HEK293T (cell line): ENCODE results near the gene CSK.

ENCODE experiments used
- CTCF ChIA-PET: fragments of 350-600 bp; formaldehyde crosslinking; extraction: SDS; loops from one replicate; lab custom pipeline; 2021; ENCODE audit warnings: antibody characterized with exemption, inconsistent platforms; lab: Yijun Ruan, JAX
- POLR2A ChIA-PET: fragments of 350-600 bp; formaldehyde crosslinking; extraction: SDS; loops from one replicate; lab custom pipeline; 2020; ENCODE audit warnings: antibody characterized with exemption, inconsistent platforms; lab: Yijun Ruan, JAX
- DNase-seq: peaks from one replicate; pipeline ENCODE4 v3.0.0; 2012; ENCODE audit warnings: mixed read lengths; ENCODE audit errors: extremely low spot score
- ARNT ChIP-seq: fragments of 450-650 bp; IDR thresholded peaks from 2 replicates; pipeline ENCODE4 v1.6.1; 2017; ENCODE audit warnings: mild to moderate bottlenecking
- BHLHE40 ChIP-seq: fragments of 450-650 bp; IDR thresholded peaks from 2 replicates; pipeline ENCODE4 v1.6.1; 2016; ENCODE audit warnings: mild to moderate bottlenecking, moderate library complexity, borderline replicate concordance
- CTBP1 ChIP-seq: fragments of 450-650 bp; IDR thresholded peaks from 2 replicates; pipeline ENCODE4 v1.6.1; 2016; ENCODE audit warnings: borderline replicate concordance
- ELF4 ChIP-seq: fragments of 450-650 bp; IDR thresholded peaks from 2 replicates; pipeline ENCODE4 v1.6.1; 2017; ENCODE audit warnings: antibody characterized with exemption
- FOXA1 ChIP-seq: fragments of 450-650 bp; IDR thresholded peaks from 2 replicates; pipeline ENCODE4 v1.6.1; 2016; ENCODE audit warnings: mild to moderate bottlenecking
- FOXK2 ChIP-seq: fragments of 450-650 bp; IDR thresholded peaks from 2 replicates; pipeline ENCODE4 v1.6.1; 2016; ENCODE audit warnings: mild to moderate bottlenecking
- FOXM1 ChIP-seq: fragments of 450-650 bp; IDR thresholded peaks from 2 replicates; pipeline ENCODE4 v1.6.1; 2017; ENCODE audit warnings: mild to moderate bottlenecking, borderline replicate concordance
- HDGF ChIP-seq: fragments of 450-650 bp; IDR thresholded peaks from 2 replicates; pipeline ENCODE4 v1.6.1; 2017; ENCODE audit warnings: antibody characterized with exemption, borderline replicate concordance
- L3MBTL2 ChIP-seq: fragments of 450-650 bp; conservative IDR thresholded peaks from 2 replicates; pipeline ENCODE4 v1.6.1; 2016; ENCODE audit warnings: mild to moderate bottlenecking
- LEF1 ChIP-seq: fragments of 450-650 bp; IDR thresholded peaks from 2 replicates; pipeline ENCODE4 v1.6.1; 2017; ENCODE audit warnings: mild to moderate bottlenecking, borderline replicate concordance
- NFRKB ChIP-seq: fragments of 450-650 bp; IDR thresholded peaks from 2 replicates; pipeline ENCODE4 v1.6.1; 2016; ENCODE audit warnings: mild to moderate bottlenecking, moderate library complexity
- PKNOX1 ChIP-seq: fragments of 450-650 bp; IDR thresholded peaks from 2 replicates; pipeline ENCODE4 v1.6.1; 2016
- SP1 ChIP-seq: fragments of 450-650 bp; IDR thresholded peaks from 2 replicates; pipeline ENCODE4 v1.6.1; 2017
- SUZ12 ChIP-seq: fragments of 450-650 bp; IDR thresholded peaks from 2 replicates; pipeline ENCODE4 v1.6.1; 2016; ENCODE audit warnings: mild to moderate bottlenecking
- TARDBP ChIP-seq: fragments of 450-650 bp; IDR thresholded peaks from 2 replicates; pipeline ENCODE4 v1.6.1; 2016
- ZNF384 ChIP-seq: fragments of 450-650 bp; IDR thresholded peaks from 2 replicates; pipeline ENCODE4 v1.6.1; 2016

CSK gene

GRCh38 chr15:74843445-74843828 is 61.6 kb downstream of the CSK start:
- POLR2A ChIA-PET = interaction anchor here (1.0 to 4.4 kb wide), 13 partner anchors 13 to 114 kb away, joined by 3 to 25 read pairs (median 4); partner anchors contain the start of genes COX5A, FAM219B, MPI and RPP25
- CTCF ChIA-PET = interaction anchor here (0.8 to 1.8 kb wide), 5 partner anchors 56 to 108 kb away, joined by 3 to 8 read pairs (median 3); no protein-coding TSS in a partner anchor
- no peak for DNase-seq
- TF ChIP-seq TARDBP = no peak
- TF ChIP-seq FOXA1 = no peak
- no peak for TF ChIP-seq ELF4
- TF ChIP-seq CTBP1 = no peak
- no peak for TF ChIP-seq NFRKB
- TF ChIP-seq L3MBTL2 = no peak
- TF ChIP-seq FOXK2 = no peak
- no peak for TF ChIP-seq ZNF384
- no peak for TF ChIP-seq SUZ12
- TF ChIP-seq ARNT = no peak
- no peak for TF ChIP-seq LEF1
- no peak for TF ChIP-seq SP1
- no peak for TF ChIP-seq FOXM1
- no peak for TF ChIP-seq HDGF
- TF ChIP-seq BHLHE40 = no peak
- no peak for TF ChIP-seq PKNOX1

- POLR2A ChIA-PET = interaction anchor here (0.7 to 4.4 kb wide), 17 partner anchors 10 to 113 kb away, joined by 3 to 25 read pairs (median 4); partner anchors contain the start of genes COX5A, FAM219B, MPI and RPP25
- no peak for TF ChIP-seq FOXM1
- TF ChIP-seq LEF1 = no peak
- CTCF ChIA-PET = interaction anchor here (0.9 to 1.8 kb wide), 2 partner anchors 56 to 58 kb away, joined by 3 to 8 read pairs; no protein-coding TSS in a partner anchor
- no peak for DNase-seq
Observed at GRCh38 chr15:74843891-74844299, 62.0 kb downstream of the CSK start.

- DNase-seq = no peak
- POLR2A ChIA-PET = interaction anchor here (0.7 to 3.5 kb wide), 9 partner anchors 9 to 609 kb away, joined by 3 to 17 read pairs (median 4); partner anchors contain the start of genes COX5A, FAM219B and MPI
- TF ChIP-seq ZNF384 (no peak), HDGF (no peak), ARNT (no peak), L3MBTL2 (no peak), SUZ12 (no peak), FOXK2 (no peak), TARDBP (no peak), SP1 (no peak)
- CTCF ChIA-PET = interaction anchor here (0.7 kb wide), 1 partner anchor 75 kb away, joined by 4 read pairs; no protein-coding TSS in a partner anchor
Observed at GRCh38 chr15:74844319-74845207, 62.7 kb downstream of the CSK start.

- POLR2A ChIA-PET = interaction anchor here (1.0 to 3.5 kb wide), 5 partner anchors 9 to 608 kb away, joined by 3 to 17 read pairs (median 4); partner anchors contain the start of genes FAM219B and MPI
- CTCF ChIA-PET = no interaction called here
Observed at GRCh38 chr15:74845208-74845568, 63.3 kb downstream of the CSK start.

GRCh38 chr15:74845581-74845980 is 63.7 kb downstream of the CSK start:
- ChIA-PET POLR2A (interaction anchor here (1.6 to 3.5 kb wide), 2 partner anchors 44 to 50 kb away, joined by 4 to 17 read pairs; partner anchors contain the start of gene MPI), CTCF (no interaction called here)
- TF ChIP-seq FOXA1 = no peak
- TF ChIP-seq L3MBTL2 = no peak
- no peak for TF ChIP-seq HDGF
- no peak for TF ChIP-seq TARDBP
- TF ChIP-seq ELF4 = no peak
- TF ChIP-seq SUZ12 = no peak
- TF ChIP-seq LEF1 = no peak
- no peak for TF ChIP-seq PKNOX1
- TF ChIP-seq FOXK2 = no peak
- no peak for TF ChIP-seq SP1
- TF ChIP-seq NFRKB = no peak
- no peak for TF ChIP-seq BHLHE40
- DNase-seq = no peak

More at GRCh38 chr15:74845208-74845568, 63.3 kb downstream of the CSK start:
- no peak for DNase-seq
- TF ChIP-seq FOXA1 (no peak), SUZ12 (no peak), FOXM1 (no peak), HDGF (no peak), ZNF384 (no peak), LEF1 (no peak), TARDBP (no peak), ELF4 (no peak), ARNT (no peak), NFRKB (no peak), L3MBTL2 (no peak)

GRCh38 chr15:74847432-74847831 is 65.6 kb downstream of the CSK start:
- POLR2A ChIA-PET = no interaction called here
- no peak for TF ChIP-seq FOXA1
- CTCF ChIA-PET = no interaction called here
- DNase-seq = no peak

- no peak for DNase-seq
- ChIA-PET CTCF (no interaction called here), POLR2A (no interaction called here)
- TF ChIP-seq PKNOX1 (no peak), ARNT (no peak), BHLHE40 (no peak), L3MBTL2 (no peak), HDGF (no peak), FOXM1 (no peak)
Observed at GRCh38 chr15:74850393-74850792, 68.5 kb downstream of the CSK start.
